GM19328 (cell line): Measurements from ENCODE around the gene MYO5B.

ENCODE experiments used
- ATAC-seq: cut with Tn5 transposase; IDR thresholded peaks from one replicate; pipeline ENCODE4 v1.9.1; 2021; ENCODE audit warnings: mild to moderate bottlenecking, moderate library complexity; ENCODE audit not compliant: unreplicated experiment

MYO5B gene

GRCh38 chr18:50154420-50154819 is 40.5 kb downstream of the MYO5B start:
- no peak for ATAC-seq

- ATAC-seq, result no peak
Measured at GRCh38 chr18:50152900-50153299, 42.0 kb downstream of the MYO5B start.

GRCh38 chr18:50151926-50152325 is 43.0 kb downstream of the MYO5B start:
- ATAC-seq, result no peak

GRCh38 chr18:50144540-50144939 is 50.4 kb downstream of the MYO5B start:
- ATAC-seq, result no peak

- ATAC-seq, result no peak
Measured at GRCh38 chr18:50143886-50144285, 51.1 kb downstream of the MYO5B start.

GRCh38 chr18:50143294-50143693 is 51.7 kb downstream of the MYO5B start:
- ATAC-seq, result no peak

GRCh38 chr18:50142441-50143120 is 52.4 kb downstream of the MYO5B start:
- no peak for ATAC-seq

- ATAC-seq, result no peak
Measured at GRCh38 chr18:50138181-50139064, 56.5 kb downstream of the MYO5B start.

- no peak for ATAC-seq
Measured at GRCh38 chr18:50135903-50136302, 59.0 kb downstream of the MYO5B start.

- no peak for ATAC-seq
Measured at GRCh38 chr18:50133526-50133925, 61.4 kb downstream of the MYO5B start.

GRCh38 chr18:50131591-50131990 is 63.4 kb downstream of the MYO5B start:
- ATAC-seq, result no peak

- ATAC-seq, result no peak
Measured at GRCh38 chr18:50128506-50129271, 66.3 kb downstream of the MYO5B start.

GRCh38 chr18:50127516-50128210 is 67.3 kb downstream of the MYO5B start:
- ATAC-seq, result no peak

GRCh38 chr18:50126471-50126870 is 68.5 kb downstream of the MYO5B start:
- ATAC-seq, result no peak

GRCh38 chr18:50125456-50125855 is 69.5 kb downstream of the MYO5B start:
- ATAC-seq, result no peak

GRCh38 chr18:50119296-50119695 is 75.7 kb downstream of the MYO5B start:
- no peak for ATAC-seq

- ATAC-seq, result no peak
Measured at GRCh38 chr18:50117863-50118262, 77.1 kb downstream of the MYO5B start.

- ATAC-seq, result no peak
Measured at GRCh38 chr18:50115095-50115494, 79.9 kb downstream of the MYO5B start.

- ATAC-seq, result no peak
Measured at GRCh38 chr18:50114448-50114847, 80.5 kb downstream of the MYO5B start.

GRCh38 chr18:50113726-50114125 is 81.2 kb downstream of the MYO5B start:
- no peak for ATAC-seq

- ATAC-seq, result no peak
Measured at GRCh38 chr18:50111398-50111797, 83.5 kb downstream of the MYO5B start.
